NT2/D1 (cell line): ENCODE data around the gene CHCHD4.

Experiments
- YY1 ChIP-seq: IDR thresholded peaks from 2 replicates; pipeline ENCODE4 v1.6.1; 2011; ENCODE audit not compliant: insufficient read length, insufficient read depth
- ZNF274 ChIP-seq: IDR thresholded peaks from 2 replicates; pipeline ENCODE4 v1.6.1; 2011; ENCODE audit warnings: mild to moderate bottlenecking, low read depth, low read length

GRCh38 chr3:14124223-14124614 lies 451 bp downstream of the CHCHD4 start:
- TF ChIP-seq YY1 (no peak), ZNF274 (no peak)
